ENCODE results near the gene MRGPRG.

Gene MRGPRG

DNA sequence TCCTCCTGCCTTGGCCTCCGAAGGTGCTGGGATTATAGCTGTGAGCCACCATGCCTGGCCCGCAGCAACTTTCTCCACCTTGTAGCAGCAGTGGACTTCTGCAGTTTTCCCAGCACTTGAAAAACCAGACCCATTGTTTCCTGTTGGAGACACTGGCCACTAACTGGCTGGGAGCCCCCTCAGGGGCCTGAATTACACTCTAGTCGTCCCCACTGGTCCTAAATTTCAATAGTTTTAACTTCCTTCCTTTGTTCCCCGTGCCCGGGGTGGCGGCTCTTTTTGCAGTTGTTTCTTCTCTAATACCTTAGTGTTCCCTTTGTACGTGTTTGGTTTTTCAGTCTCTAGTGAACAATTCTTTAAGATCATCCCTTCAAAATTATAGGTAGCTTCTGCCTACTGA is 16.2 kb upstream of the MRGPRG start:
- TF ChIP-seq CTCF (IDR thresholded peaks at IDR 0.05; ENCODE audit: insufficient read depth, low read depth, low read length, missing control alignments): no peak
- DNase-seq (ENCODE audit: low read depth): no peak
- no peak overlapping the region for H3K4me3 ChIP-seq (ENCODE audit: low read length)

- no peak for DNase-seq (ENCODE audit: low read depth)
- H3K4me3 ChIP-seq (ENCODE audit: low read length): no peak overlapping the region
Observed at GRCh38 chr11:3232956-3233355, 14.3 kb upstream of the MRGPRG start.

GRCh38 chr11:3231851-3232744 is 13.5 kb upstream of the MRGPRG start, which contains the start of gene MRGPRE:
TSS of gene MRGPRE (minus strand) at chr11:3232417. CDS start at chr11:3228799, 3,618 bp downstream.
- DNase-seq (ENCODE audit: low read depth): peak; percentile 6
- no peak for TF ChIP-seq CTCF (IDR thresholded peaks at IDR 0.05; ENCODE audit: insufficient read depth, low read depth, low read length, missing control alignments)

More at GRCh38 chr11:3232956-3233355, 14.3 kb upstream of the MRGPRG start:
- no peak for TF ChIP-seq CTCF (IDR thresholded peaks at IDR 0.05; ENCODE audit: insufficient read depth, low read depth, low read length, missing control alignments)

GRCh38 chr11:3231550-3231850 is 12.9 kb upstream of the MRGPRG start:
- TF ChIP-seq CTCF (IDR thresholded peaks at IDR 0.05; ENCODE audit: insufficient read depth, low read depth, low read length, missing control alignments): no peak

More at GRCh38 chr11:3231851-3232744, 13.5 kb upstream of the MRGPRG start, which contains the start of gene MRGPRE:
- H3K4me3 ChIP-seq (ENCODE audit: low read length): no peak within 1 kb of the TSS

GRCh38 chr11:3230636-3231549 is 12.3 kb upstream of the MRGPRG start:
- no peak for TF ChIP-seq CTCF (IDR thresholded peaks at IDR 0.05; ENCODE audit: insufficient read depth, low read depth, low read length, missing control alignments)
- no peak for DNase-seq (ENCODE audit: low read depth)
- H3K4me3 ChIP-seq (ENCODE audit: low read length): no peak overlapping the region

More at GRCh38 chr11:3231550-3231850, 12.9 kb upstream of the MRGPRG start:
- DNase-seq (ENCODE audit: low read depth): no peak
- H3K4me3 ChIP-seq (ENCODE audit: low read length): no peak overlapping the region

DNA sequence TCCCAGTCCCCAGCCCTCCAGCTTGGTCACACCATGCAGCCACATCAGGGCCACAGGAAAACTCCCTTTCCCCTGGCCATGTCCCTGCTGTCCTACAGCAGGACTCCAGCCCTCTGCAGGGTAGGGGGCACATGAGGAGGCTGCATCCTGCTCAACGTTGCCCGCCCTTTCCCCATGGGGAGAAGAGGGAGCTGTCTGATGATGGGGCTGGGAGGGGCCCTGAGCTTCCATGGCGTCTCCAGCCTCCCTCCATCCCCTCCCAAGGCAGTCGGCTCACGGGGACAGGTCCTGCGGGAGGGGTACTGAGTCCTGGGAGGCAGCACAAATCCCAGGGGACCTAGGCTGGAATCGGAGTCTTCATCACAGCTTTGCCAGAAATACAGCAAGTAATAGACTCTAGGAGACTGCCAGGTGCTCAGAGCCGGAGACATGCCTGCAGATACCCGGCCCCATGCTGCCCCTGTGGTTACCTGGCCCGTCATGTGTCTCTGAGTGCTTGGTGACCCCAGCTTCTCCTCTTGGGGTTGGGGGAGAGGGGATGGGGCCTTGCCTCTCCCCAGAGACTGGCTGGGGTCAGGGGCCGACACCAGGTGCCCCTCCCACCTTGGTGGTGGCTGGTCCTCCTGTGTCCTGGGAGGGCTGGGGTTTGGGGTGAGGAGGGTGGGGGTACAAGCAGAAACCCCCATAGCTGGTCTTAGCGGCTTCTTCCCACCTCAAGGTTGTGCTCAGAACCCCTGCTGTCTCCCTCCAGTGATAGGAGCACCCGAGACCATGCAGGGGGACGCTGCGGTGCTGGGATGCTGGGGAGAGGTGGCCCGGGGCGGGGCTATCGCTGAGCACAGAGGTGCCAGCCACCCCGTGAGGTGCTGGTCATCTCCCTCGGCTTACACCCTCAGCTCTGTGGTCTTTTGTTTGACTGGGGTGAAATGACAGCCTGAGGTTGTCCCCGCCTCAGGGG is 11.3 kb upstream of the MRGPRG start:
- TF ChIP-seq CTCF (IDR thresholded peaks at IDR 0.05; ENCODE audit: insufficient read depth, low read depth, low read length, missing control alignments): no peak
- no peak for DNase-seq (ENCODE audit: low read depth)
- H3K4me3 ChIP-seq (ENCODE audit: low read length): no peak overlapping the region

Measured in epithelial cell of esophagus (primary cell).